Stimulated activated naive CD4-positive, alpha-beta T cell treated with Interleukin-2 at 50 U/mL for 16 hours (primary cell): Measurements from ENCODE around the gene AJAP1.
"Not testable (repeated sequence)": the region's sequence is repeated elsewhere in the genome, so short reads cannot be mapped to it uniquely, and the experiment has no call there.

Source experiments
- DNase-seq: peaks from one replicate; lab custom pipeline; 2025; lab: John Stamatoyannopoulos, UW

AJAP1 gene, protein sequence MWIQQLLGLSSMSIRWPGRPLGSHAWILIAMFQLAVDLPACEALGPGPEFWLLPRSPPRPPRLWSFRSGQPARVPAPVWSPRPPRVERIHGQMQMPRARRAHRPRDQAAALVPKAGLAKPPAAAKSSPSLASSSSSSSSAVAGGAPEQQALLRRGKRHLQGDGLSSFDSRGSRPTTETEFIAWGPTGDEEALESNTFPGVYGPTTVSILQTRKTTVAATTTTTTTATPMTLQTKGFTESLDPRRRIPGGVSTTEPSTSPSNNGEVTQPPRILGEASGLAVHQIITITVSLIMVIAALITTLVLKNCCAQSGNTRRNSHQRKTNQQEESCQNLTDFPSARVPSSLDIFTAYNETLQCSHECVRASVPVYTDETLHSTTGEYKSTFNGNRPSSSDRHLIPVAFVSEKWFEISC

DNA sequence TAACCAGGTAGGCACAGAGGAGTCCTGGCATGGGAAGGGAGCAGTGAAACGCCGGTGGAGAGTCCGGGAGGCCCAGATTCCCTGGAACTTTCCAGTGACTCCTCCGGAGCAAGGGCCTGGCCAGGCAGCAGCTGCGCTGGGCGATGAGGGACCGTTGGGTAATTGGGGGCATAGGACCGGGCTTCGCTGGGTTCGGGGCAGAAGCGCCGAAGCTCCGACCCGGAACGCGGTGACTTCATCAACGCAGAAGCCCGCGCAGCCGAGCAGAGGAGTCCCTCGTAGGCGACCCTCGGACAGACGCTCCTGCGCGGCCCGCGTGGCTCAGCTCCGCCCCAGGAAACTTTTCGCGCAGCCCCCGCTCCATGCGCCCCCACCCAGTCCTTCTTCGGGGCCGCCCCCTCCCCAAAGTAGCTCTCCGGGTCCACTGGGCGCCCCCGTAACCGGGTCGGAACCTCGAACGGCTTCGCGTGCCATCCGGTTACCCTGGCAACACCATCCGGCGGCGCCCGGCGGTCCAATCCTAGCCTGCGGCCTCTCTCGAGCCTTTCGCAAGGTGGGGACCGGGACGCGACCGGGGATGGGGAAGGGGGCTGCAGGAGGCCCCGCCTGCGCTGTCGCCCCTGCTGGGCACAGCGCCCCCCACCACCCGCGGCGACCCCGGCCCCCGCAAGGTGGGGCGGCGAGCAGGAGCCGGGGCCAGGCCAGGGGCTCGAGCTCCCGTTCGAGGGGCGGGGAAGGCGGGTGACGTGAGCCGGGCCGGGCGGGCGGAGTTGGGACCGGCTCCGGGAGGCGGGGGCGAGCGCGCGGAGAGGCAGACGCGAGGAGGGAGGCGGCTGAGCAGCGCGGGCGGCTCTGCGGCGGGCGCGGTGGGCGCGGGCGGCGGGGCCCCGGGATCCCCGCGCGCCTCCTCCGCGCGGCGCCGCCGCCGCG lies at the start of gene AJAP1:
TSS of gene AJAP1 (plus strand) at position 814 of the 930 bp plus-strand sequence. CDS start 817 bp downstream, outside the sequence.
- no peak for DNase-seq

DNA sequence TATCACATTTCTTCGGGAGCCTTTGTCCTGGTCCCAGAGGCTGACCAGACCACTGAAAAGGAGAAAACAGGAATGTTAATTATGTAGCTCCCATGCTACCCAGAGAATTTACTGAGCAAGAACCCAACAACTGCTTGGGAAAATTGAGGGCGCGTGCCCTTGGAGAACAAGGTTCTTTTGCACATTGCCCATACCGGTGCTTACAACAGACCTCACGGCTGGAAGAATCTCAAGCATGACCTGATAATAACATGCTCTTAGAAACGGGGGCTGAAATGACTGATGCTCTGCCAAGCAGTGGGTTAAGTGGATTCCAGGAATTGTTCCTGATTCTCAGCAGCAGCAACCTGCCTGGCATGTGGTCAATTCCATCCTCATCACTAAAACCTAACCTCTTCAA lies 49.3 kb upstream of the AJAP1 start:
- DNase-seq = no peak

DNA sequence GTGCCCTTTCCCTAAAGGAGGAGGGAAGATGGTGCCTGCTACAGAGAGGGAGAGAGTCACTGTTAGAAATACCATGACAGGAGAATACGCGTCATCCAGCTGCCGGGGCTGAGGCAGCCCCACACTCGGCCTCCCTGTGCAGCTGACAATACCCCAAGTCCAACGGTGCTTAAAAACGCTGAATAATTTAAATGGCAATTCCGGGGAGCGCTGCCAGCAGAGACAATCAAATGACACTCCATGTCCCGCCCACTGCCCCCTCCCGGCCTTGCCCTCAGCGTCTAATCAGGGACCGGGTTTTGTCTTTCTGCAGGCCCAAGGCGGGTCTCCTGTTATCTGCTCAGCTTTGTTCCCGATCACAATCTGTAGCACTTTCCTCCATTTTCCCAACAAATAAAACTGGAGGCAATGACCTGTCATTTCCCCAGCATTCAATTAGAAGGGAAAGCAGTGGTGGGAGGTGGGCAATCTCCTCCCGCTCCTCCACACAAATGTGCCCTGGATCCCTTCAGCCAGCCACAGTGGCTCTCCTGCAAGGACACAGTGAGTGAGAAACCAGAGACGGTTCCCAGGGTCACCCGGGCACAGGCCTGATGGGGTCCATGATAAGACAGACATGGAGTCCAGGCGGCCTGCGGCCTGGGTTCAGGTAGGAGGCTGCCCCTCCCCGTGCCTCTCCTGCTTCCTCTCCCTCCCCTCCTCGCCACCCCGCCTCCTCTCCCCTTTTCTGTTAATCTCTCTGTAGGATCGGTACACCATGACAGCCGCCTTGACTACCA lies 42.7 kb upstream of the AJAP1 start:
- DNase-seq = no peak

DNA sequence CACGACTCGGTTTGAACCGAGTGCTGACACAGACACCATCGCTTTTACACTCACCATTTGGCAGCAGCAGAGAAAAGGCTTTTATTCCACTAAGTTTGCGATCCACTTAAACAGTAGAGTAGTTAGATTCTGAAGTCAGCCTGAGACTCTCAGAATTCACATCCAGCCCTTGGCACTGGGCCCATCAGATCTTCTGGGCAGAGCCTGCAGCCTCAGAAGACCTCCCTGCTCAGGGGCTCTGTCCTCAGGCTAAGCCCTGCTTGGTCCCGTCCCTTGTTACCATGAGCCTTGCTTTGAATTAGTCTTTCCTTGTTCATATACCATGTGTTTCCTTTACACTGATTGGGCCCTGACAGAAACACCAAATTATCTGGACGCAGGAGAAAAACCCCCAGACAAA lies 41.4 kb upstream of the AJAP1 start:
- no peak for DNase-seq

DNA sequence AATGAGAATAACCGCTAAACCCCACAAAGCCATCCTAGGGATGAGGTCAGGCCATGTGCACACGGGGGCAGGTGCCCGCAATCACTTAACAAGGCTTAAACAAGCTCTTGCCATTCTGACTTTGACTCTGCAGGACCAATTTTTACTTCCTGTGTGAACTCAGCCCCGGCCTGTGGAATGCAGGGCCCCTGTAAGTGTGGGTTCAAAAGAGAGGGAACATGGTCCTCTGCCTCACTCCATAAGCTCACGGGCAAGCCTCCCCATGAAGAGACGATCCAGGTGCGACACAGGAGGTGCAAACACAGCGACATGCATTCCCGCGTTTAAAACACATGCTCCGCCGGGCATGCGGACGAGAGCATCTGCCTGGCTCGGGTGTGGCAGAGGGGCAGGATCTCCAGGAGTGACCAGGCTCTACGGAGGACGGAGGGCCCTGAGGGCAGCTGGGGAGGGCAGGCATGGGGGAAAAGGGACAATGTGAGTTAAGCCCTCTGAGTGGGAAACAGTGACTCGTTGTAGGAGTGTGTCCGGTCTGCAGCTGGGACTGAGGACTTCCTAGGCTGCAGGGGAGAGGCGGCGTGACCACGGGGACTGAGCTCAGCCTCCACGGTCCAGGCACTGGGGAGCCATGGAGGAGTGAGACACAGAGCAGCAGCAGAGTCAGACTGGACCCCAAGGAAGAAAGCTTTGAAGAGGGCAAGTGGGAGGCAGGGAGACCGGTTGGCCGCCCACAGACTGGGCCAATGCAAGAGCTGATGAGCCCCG lies 40.6 kb upstream of the AJAP1 start:
- DNase-seq = no peak

DNA sequence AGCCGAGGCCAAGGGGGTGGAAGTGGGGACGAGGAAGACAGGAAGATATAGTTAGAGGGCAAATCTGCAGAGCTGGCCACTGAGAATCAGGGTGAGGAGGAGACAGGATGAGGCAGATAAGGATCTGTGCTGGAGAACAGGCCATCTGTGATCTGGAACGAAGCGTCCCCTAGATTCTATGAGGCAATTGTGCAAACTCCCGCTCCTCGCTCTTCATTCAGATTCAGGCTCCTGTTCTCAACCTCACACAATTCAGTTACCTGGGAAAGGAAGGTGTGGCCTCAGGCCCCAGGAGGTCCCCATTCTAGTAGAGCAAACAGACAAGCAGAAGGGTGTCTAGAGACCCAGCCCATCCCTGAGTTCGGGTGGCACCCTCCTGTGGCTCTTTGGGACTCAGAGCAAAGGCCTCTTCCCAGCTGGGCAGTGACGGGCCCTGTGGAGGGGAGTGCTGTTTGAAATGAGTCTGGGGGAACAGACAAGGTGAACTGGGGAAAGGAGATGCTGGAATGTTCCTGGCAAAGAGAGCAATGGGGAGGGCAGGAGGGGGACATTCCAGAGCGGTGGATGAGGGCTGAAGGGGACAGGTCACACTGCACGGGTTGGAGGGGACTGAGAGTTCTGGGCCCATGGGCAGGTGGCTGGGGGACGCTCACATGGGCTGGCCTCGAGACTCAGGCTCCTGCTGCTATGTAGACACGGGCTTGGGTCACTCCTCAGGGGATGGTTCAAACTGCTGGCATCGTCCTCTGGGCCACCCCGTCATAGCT lies 39.9 kb upstream of the AJAP1 start:
- no peak for DNase-seq

DNA sequence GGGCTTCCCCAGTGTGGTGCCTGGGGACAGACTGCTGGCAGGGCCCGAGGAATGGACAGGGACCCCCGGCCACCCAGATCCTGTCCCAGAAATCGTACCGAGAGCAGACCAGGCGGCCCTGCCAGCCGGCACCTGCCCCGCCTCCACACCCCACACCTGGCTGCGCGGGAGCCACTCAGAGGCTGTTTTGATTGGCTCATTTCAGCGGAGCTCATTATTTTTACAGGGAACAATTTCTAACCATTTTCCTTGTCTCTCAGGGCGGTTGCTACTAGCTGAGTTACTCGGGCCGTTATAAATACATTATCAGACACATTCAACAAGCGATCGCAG lies 39.3 kb upstream of the AJAP1 start:
- no peak for DNase-seq

DNA sequence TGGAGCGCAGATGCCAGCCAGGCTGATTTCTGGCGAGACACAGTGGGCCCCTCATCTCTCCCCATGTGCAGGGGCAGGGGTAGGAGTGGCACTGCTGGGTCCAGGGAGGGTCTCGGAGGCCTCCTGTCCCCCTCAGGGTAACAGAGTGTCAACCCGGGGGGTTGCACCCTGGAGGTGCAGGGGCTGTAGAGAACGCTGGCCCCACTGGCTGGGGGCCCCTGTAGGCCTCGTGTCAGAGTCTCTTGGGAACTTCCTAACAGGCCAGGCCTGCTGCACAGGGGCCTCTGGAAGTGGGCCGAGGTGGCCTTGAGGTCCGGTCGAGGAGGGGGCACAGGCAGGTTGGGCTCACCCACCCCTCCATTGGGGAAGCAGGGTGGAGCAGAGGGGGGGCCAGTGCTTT lies 38.9 kb upstream of the AJAP1 start:
- no peak for DNase-seq

DNA sequence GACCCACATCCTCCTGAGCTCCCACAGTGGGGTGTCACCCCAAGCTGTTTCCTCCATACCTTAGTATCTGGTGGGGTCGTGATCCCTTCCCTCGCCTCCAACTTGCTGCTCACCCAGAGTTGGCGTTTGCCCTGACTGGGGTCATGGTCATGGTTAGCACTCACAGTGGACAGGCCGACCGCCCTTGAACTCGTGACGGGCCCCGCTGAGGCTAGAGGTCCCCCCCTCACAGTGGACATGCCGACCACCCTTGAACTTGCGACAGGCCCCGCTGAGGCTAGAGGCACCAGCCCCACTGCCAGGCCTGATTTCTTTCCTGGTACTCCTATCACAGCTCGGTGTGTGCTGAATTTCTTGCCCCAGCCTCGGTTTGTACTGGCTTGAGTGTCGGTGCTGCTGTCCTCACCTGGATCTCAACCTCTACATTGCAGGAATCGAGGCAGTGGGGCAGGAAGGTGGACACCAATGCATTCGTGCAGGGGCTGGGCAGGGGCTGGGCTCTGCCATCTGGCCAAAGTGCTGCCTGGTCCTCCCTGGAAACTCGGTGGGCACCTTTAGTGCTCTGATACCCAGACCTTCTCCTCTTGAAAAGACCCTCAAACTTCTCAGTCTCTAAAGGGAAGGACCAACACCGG lies 37.5 kb upstream of the AJAP1 start:
- no peak for DNase-seq

DNA sequence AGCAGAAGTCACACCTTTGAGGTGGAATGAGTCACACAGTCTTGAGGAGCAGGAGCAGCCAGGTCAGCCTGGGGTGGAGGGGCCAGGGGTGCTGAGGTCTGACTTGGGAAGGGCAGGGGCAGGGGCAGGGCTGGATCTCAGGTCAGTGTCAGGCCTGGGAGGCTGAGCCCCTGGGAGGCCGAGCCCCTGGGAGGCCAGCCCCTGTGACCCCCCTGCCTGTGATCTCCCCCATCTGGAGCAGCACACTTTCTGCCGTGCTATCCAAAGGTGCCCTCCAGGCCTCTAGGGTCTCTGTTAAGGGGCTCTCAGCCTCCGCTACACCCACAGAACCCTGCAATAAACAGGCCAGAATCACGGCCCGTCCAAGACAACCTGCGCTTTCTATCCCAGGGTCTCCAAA lies 36.9 kb upstream of the AJAP1 start:
- DNase-seq = no peak

DNA sequence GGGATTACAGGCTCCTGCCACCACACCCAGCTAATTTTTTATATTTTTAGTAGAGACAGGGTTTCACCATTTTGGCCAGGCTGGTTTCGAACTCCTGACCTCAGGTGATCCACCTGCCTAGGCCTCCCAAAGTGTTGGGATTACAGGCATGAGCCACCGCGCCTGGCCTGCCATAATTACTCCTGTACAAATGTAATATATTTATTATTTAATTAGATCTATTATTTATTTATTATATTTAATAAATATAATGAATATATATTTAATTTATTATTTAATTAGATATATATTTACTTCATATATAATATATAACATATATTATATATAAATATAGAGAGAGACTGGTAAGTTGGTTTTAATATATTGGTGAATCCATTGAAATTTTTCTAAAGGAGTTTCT lies 35.6 kb upstream of the AJAP1 start:
- DNase-seq = not testable (repeated sequence)

DNA sequence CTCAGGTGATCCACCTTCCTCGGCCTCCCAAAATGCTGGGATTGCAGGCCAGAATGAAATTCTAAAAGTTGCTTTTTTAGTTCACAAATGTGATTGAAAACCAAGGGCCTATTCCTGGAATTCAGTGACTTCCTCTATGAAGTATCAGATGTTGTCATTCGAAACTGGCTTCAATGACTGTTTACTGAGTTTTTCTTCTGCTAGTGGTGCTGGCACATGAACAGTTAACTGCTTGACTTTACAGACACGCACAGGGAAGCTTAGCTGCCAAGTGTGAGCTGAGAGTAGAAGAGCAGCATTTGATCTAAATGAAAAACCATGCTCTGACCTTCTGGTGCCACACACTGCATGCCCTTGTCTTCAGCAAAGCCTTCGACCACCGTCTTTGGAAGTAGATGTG lies 32.8 kb upstream of the AJAP1 start:
- DNase-seq = no peak

DNA sequence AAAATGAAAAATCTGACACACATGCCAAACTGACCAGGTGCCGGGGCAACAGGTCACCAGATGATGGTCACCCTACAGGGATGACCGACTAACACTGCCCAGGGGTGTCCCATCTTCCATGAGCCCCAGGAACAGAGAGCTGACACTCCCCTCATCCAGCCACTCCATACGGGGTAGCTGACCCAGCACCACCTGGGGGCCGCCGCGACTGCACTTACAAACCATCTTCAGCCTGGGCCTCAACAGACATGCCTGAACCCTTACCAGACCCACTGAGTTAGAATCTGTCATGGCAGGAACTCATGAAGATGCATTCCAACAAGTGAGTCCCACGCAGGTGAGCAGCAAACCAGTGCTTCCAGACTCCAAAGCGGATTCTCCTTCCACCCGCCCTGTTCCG lies 31.6 kb upstream of the AJAP1 start:
- no peak for DNase-seq

DNA sequence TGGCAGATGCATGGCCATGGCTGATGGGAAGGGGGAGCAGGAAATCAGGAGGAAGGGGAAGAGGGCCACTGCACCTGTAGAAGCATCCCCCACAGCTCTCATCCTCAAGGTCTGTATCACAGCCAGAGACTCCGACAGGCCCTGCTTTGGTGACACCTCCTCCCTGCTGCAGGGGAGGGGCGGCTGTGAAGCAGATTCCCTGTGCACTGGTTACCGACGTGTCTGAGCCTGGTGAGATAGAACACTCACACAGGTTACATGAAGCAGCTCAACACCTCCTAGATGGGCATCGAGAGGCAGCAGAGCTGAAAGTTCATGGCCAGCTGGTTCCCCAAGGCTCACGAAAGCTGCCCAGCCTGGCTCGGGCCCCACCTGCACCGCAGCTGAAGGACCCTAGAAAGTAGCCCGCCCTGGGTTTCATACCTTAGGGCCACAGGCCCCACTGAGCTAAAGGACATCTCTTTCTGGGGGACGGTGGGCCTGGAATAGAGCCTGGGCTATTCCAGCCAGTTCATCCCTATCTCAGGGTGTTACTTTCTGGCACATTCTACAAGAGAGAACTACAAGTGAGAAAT lies 30.2 kb upstream of the AJAP1 start:
- DNase-seq = no peak

DNA sequence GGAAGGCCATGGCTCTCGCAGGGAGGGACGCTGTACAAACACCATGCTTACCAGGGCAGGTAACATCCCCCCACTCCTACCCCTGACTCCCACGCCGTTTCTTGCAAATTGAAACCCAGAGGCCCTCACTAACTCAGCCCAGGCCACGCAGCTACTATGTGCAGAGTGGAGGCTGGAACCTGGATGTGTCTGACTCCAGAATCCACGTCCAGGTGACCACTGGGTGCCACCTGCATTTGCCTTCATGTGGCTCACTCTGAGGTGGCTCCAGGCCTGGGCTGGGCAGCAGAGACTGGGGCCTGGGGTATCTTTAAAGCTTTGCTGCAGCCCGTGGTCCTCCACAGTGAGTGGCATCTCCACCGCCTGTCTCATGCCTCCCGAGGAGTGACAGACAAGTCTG lies 29.6 kb upstream of the AJAP1 start:
- no peak for DNase-seq

DNA sequence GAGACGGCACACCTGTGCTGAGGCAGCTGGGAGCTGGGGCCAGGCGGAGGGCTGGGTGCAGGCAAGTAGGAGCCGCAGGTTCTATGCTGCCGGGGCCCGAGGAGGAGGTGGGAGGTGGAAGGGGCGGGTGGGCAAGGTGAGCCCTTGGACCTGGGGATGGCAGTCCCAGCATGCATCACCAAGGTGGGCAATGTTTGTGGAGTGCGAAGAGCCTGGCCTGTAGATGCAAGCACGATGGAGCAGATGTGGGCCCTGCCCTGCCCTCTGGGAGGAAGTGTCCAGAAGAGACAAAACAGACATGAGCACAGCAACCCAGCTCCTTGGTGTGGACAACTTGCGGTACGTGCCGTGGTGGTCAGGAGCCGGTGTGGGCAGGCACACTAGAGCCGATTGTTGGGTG lies 28.3 kb upstream of the AJAP1 start:
- no peak for DNase-seq

DNA sequence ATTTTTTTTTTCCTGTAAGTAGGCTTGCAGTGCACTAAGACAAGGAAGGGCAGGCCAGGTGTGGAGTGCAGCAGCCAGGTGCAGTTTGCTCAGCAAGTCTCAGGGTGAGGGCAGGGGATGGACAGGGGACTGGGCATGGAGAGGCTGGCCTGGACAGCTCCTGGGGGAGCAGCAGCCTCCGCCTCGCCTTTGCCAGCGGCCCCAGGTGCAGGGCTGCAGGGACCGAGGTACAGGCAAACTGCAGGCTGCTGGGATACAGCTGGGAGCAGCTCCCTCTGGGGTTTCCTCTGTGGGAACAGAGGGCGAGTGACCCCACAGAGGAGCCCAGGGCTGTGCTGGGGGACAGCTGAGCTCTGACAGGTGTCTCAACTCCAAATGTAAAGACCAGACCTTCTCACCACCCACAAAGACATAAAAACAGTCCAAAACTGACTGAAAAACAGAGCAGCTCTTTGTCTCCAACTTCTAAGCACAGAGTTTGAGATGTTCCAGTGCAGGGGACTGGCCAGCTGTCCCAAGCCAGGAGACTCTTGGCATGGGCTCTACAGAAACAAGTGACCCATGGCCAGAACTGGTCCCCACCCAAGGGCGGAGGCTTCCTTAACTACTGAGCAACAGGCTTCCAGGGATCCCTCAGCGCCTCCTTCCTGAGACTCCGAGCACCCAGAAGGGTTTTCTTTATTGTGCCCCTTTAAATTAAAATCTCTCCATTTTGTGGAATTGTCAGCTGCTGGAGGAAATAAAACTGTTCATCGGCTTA lies 27.7 kb upstream of the AJAP1 start:
- DNase-seq = no peak

DNA sequence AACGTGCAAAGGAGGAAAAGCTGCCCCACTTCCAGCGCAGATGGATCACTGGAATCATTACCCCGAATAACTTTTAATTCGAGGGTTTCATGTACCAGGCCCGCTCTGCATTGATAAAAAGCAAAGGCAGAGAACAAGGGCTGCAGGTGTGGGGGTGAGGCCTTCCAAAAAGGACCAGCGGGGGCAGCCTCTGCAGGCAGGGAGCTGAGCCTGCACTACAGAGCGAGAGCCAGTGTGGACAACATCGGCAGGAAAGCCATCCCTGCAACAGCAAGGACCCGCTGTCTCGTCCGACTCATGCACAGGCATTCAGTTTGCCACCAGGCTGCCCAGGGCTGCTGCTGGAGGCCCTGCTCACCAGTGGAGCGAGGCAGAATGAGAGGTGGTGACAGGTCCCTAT lies 27.1 kb upstream of the AJAP1 start:
- no peak for DNase-seq

DNA sequence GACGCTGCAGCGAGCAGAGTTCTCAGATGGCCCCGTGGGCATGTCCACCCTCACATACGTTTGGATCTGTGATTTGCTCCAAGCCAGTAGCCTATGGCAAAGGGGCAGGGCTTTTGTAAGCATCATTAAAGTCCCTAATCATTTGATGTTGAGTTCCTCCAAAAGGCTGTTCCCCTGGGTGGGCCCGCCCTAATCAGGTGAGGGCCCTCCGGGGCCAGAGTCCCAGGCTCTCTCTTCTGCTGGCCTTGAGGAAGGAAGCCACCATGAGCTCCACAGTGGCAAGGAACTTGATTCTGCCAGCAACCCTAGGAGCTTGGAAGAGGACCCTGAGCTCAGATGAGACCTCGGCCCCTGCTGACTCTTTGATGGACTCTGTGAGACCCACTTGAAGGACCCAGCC lies 25.4 kb upstream of the AJAP1 start:
- no peak for DNase-seq
